HepG2 (cell line): Measurements from ENCODE around the gene NELFCD. TPM values are rescaled to one million over a fixed set of nuclear protein-coding genes. Genes with fewer than 3 reads are reported as not detected.

ENCODE experiments used
- DMAP1 ChIP-seq: IDR thresholded peaks from 2 replicates; pipeline ENCODE4 v1.6.1; 2016
- E2F2 ChIP-seq: sonication (generic); formaldehyde crosslinking; IDR thresholded peaks from 2 replicates; pipeline ENCODE4 v1.4.0; 2020; ENCODE audit warnings: missing genetic modification reagents, borderline replicate concordance
- ESRRA ChIP-seq: sonication (generic); formaldehyde crosslinking; IDR thresholded peaks from 2 replicates; pipeline ENCODE4 v1.5.1; 2020; ENCODE audit warnings: mild to moderate bottlenecking, low read depth, missing genetic modification reagents
- GFI1 ChIP-seq: sonication (generic); formaldehyde crosslinking; IDR thresholded peaks from 2 replicates; pipeline ENCODE4 v1.5.0; 2020; ENCODE audit warnings: missing genetic modification reagents, mild to moderate bottlenecking, borderline replicate concordance
- GMEB1 ChIP-seq: sonication (generic); formaldehyde crosslinking; IDR thresholded peaks from 2 replicates; pipeline ENCODE4 v1.5.1; 2020; ENCODE audit warnings: missing genetic modification reagents, mild to moderate bottlenecking, borderline replicate concordance
- IRF2 ChIP-seq: IDR thresholded peaks from 2 replicates; pipeline ENCODE4 v1.6.1; 2018; ENCODE audit warnings: missing genetic modification reagents, missing compliant biosample characterization
- JARID2 ChIP-seq: sonication (generic); formaldehyde crosslinking; IDR thresholded peaks from 2 replicates; pipeline ENCODE4 v1.8.1; 2023; ENCODE audit warnings: missing genetic modification reagents, inconsistent platforms; ENCODE audit not compliant: insufficient replicate concordance
- KMT2B ChIP-seq: IDR thresholded peaks from 2 replicates; pipeline ENCODE4 v1.6.1; 2016; ENCODE audit warnings: missing genetic modification reagents, missing compliant biosample characterization
- MXI1 ChIP-seq: IDR thresholded peaks from 3 replicates; pipeline ENCODE4 v1.6.1; 2012; ENCODE audit warnings: low read depth, low read length, inconsistent platforms, borderline replicate concordance
- MZF1 ChIP-seq: sonication (generic); formaldehyde crosslinking; IDR thresholded peaks from 2 replicates; pipeline ENCODE4 v1.8.1; 2023; ENCODE audit warnings: mild to moderate bottlenecking, missing genetic modification reagents, borderline replicate concordance
- NFE2L1 ChIP-seq: sonication (generic); formaldehyde crosslinking; IDR thresholded peaks from 2 replicates; pipeline ENCODE4 v1.4.0; 2020; ENCODE audit warnings: missing genetic modification reagents, mild to moderate bottlenecking, borderline replicate concordance
- NR2F6 ChIP-seq, 2 experiments: IDR thresholded peaks; 2 replicates each; pipeline ENCODE4 v1.6.1; 2016; ENCODE audit warnings: antibody characterized with exemption in 1 of 2, mild to moderate bottlenecking in 1 of 2
- PITX1 ChIP-seq: sonication (generic); formaldehyde crosslinking; IDR thresholded peaks from 2 replicates; pipeline ENCODE4 v1.5.1; 2020; ENCODE audit warnings: mild to moderate bottlenecking, missing genetic modification reagents
- SIN3A ChIP-seq: IDR thresholded peaks from 2 replicates; pipeline ENCODE4 v1.6.1; 2011; ENCODE audit warnings: low read depth, mild to moderate bottlenecking, control low read depth, low read length, borderline replicate concordance
- TBX3 ChIP-seq: fragments of 450-650 bp; IDR thresholded peaks from 2 replicates; pipeline ENCODE4 v1.6.1; 2017; ENCODE audit warnings: antibody characterized with exemption, mild to moderate bottlenecking, inconsistent platforms, borderline replicate concordance
- ZBTB38 ChIP-seq: sonication (generic); formaldehyde crosslinking; IDR thresholded peaks from 2 replicates; pipeline ENCODE4 v1.5.1; 2020; ENCODE audit warnings: mild to moderate bottlenecking, missing genetic modification reagents
- ZC3H4 ChIP-seq: sonication (generic); formaldehyde crosslinking; IDR thresholded peaks from 2 replicates; pipeline ENCODE4 v1.4.0; 2020; ENCODE audit warnings: missing genetic modification reagents, borderline replicate concordance
- ZNF143 ChIP-seq: sonication (generic); formaldehyde crosslinking; IDR thresholded peaks from 2 replicates; pipeline ENCODE4 v1.4.0; 2020; ENCODE audit warnings: missing genetic modification reagents
- ZNF234 ChIP-seq: sonication (generic); formaldehyde crosslinking; conservative IDR thresholded peaks from 2 replicates; pipeline ENCODE4 v1.5.1; 2020; ENCODE audit warnings: mild to moderate bottlenecking, missing genetic modification reagents
- ZNF3 ChIP-seq: IDR thresholded peaks from 2 replicates; pipeline ENCODE4 v1.7.0; 2017; ENCODE audit warnings: inconsistent platforms
- ZNF556 ChIP-seq: sonication (generic); formaldehyde crosslinking; IDR thresholded peaks from 2 replicates; pipeline ENCODE4 v1.4.0; 2020; ENCODE audit warnings: mild to moderate bottlenecking, missing genetic modification reagents, borderline replicate concordance
- ZNF687 ChIP-seq: sonication (generic); formaldehyde crosslinking; IDR thresholded peaks from 2 replicates; pipeline ENCODE4 v1.5.1; 2020; ENCODE audit warnings: mild to moderate bottlenecking, missing genetic modification reagents, moderate library complexity
- ZNF747 ChIP-seq: sonication (generic); formaldehyde crosslinking; IDR thresholded peaks from 2 replicates; pipeline ENCODE4 v1.8.1; 2023; ENCODE audit warnings: missing genetic modification reagents, mild to moderate bottlenecking, borderline replicate concordance
- ZSCAN9 ChIP-seq: IDR thresholded peaks from 2 replicates; pipeline ENCODE4 v1.6.1; 2016; ENCODE audit warnings: borderline replicate concordance
- polyA plus RNA-seq, 8 experiments: library from polyadenylated mRNA; depleted of rRNA in 3 of 8; stranded (reverse) in 7 of 8; unstranded in 1 of 8; fragments of >200 nt; fragmentation: Illumina TruSeq in 4 of 8; extraction: Trizol in 4 of 8; gene quantifications; 2 replicates each; pipeline versions ENCODE4 v1.2.1 to v1.2.3, GENCODE V29; 2011 to 2016; ENCODE audit warnings: low read depth in 4 of 8, missing spikeins in 1 of 8, mixed read lengths in 1 of 8; ENCODE audit not compliant: insufficient read depth in 1 of 8
- total RNA-seq, 5 experiments: library from RNA; depleted of rRNA; stranded (reverse); fragments of >200 nt; fragmentation: Illumina TruSeq; extraction: Trizol; gene quantifications; 2 replicates each; pipeline ENCODE4 v1.2.3, GENCODE V29; 2016; ENCODE audit warnings: low read depth in 1 of 5

NELFCD gene
- total and polyA plus RNA-seq, 2 of the 13 experiments (the other 11 are each of a cell fraction or from before 2014, with no cell fraction given) = 159 to 203 TPM

- no peak for TF ChIP-seq ZNF3 (CRISPR knock-in tag)
- peak; percentile 76; the same call in 1 of the 2 replicates for TF ChIP-seq E2F2 (CRISPR knock-in tag)
- no peak for TF ChIP-seq NR2F6 (IDR thresholded peaks at IDR 0.05)
- peak; percentile 66 for TF ChIP-seq NR2F6 (CRISPR knock-in tag; IDR thresholded peaks at IDR 0.05)
- peak; percentile 99 for TF ChIP-seq ZNF687 (CRISPR knock-in tag)
- TF ChIP-seq GFI1 (CRISPR knock-in tag) = peak; percentile 22; the same call in 1 of the 2 replicates
- peak; percentile 48 for TF ChIP-seq JARID2 (CRISPR knock-in tag)
- no peak for TF ChIP-seq ZBTB38 (CRISPR knock-in tag)
- peak; percentile 75 for TF ChIP-seq DMAP1 (CRISPR knock-in tag)
- TF ChIP-seq PITX1 (CRISPR knock-in tag) = 0 out of 2 replicates have a peak, but pooled peaks have one; percentile 30
- TF ChIP-seq KMT2B (CRISPR knock-in tag) = peak; percentile 70
- no peak for TF ChIP-seq ZC3H4 (CRISPR knock-in tag)
- TF ChIP-seq ZSCAN9 = peak; percentile 27; the same call in 1 of the 2 replicates
- TF ChIP-seq ZNF747 (CRISPR knock-in tag) = peak; percentile 12; the same call in 1 of the 2 replicates
- TF ChIP-seq GMEB1 = peak; percentile 12; the same call in 1 of the 2 replicates
- no peak for TF ChIP-seq MXI1
- TF ChIP-seq ESRRA = peak; percentile 87
- TF ChIP-seq ZNF234 (CRISPR knock-in tag) = no peak
- no peak for TF ChIP-seq TBX3
- TF ChIP-seq ZNF143 (CRISPR knock-in tag) = peak; percentile 62; the same call in 1 of the 2 replicates
- TF ChIP-seq SIN3A = peak; percentile 34; the same call in 1 of the 2 replicates
- TF ChIP-seq IRF2 = peak; percentile 31; the same call in 1 of the 2 replicates
- 0 out of 2 replicates have a peak, but pooled peaks have one; percentile 11 for TF ChIP-seq MZF1 (CRISPR knock-in tag)
- 0 out of 2 replicates have a peak, but pooled peaks have one; percentile 54 for TF ChIP-seq ZNF556 (CRISPR knock-in tag)
- TF ChIP-seq NFE2L1 = 0 out of 2 replicates have a peak, but pooled peaks have one; percentile 46
These were observed 61.2 kb downstream of the NELFCD start, which contains the start of gene PRELID3B (continued) for GRCh38 chr20:59042151-59042795.
